WTC11 (cell line): Measurements from ENCODE around the gene GFPT2.

Experiments used
- ELF4 ChIP-seq: sonication (generic); formaldehyde crosslinking; IDR thresholded peaks from 2 replicates; pipeline ENCODE4 v1.8.1; 2022; ENCODE audit warnings: low read depth, mild to moderate bottlenecking, moderate library complexity, missing genetic modification reagents
- NR2C2 ChIP-seq: sonication (generic); formaldehyde crosslinking; IDR thresholded peaks from 2 replicates; pipeline ENCODE4 v1.8.0; 2022; ENCODE audit warnings: mild to moderate bottlenecking, missing genetic modification reagents
- RELA ChIP-seq: sonication (generic); formaldehyde crosslinking; IDR thresholded peaks from 2 replicates; pipeline ENCODE4 v1.8.1; 2022; ENCODE audit warnings: missing genetic modification reagents, mild to moderate bottlenecking, borderline replicate concordance
- SMAD3 ChIP-seq: sonication (generic); formaldehyde crosslinking; IDR thresholded peaks from 2 replicates; pipeline ENCODE4 v1.8.0; 2022; ENCODE audit warnings: missing genetic modification reagents, mild to moderate bottlenecking, borderline replicate concordance
- SP1 ChIP-seq: sonication (generic); formaldehyde crosslinking; conservative IDR thresholded peaks from 2 replicates; pipeline ENCODE4 v1.8.1; 2022; ENCODE audit warnings: missing genetic modification reagents
- ZNF232 ChIP-seq: sonication (generic); formaldehyde crosslinking; IDR thresholded peaks from 2 replicates; pipeline ENCODE4 v1.8.0; 2022; ENCODE audit warnings: mild to moderate bottlenecking, missing genetic modification reagents
- TF ChIP-seq, protein P1 (sequence below): fragments of 200-600 bp; IDR thresholded peaks from 2 replicates; pipeline ENCODE4 v1.8.0; 2022; ENCODE audit warnings: antibody characterized with exemption
- TF ChIP-seq, protein P2 (sequence below): sonication (generic); formaldehyde crosslinking; IDR thresholded peaks from 2 replicates; pipeline ENCODE4 v1.8.1; 2023; ENCODE audit warnings: mild to moderate bottlenecking, moderate library complexity, missing genetic modification reagents
- TF ChIP-seq, protein P3 (sequence below): sonication (generic); formaldehyde crosslinking; IDR thresholded peaks from 2 replicates; pipeline ENCODE4 v1.8.1; 2022; ENCODE audit warnings: missing genetic modification reagents, borderline replicate concordance
- TF ChIP-seq, protein P4 (sequence below): sonication (generic); formaldehyde crosslinking; IDR thresholded peaks from 2 replicates; pipeline ENCODE4 v1.8.1; 2023; ENCODE audit warnings: mild to moderate bottlenecking, missing genetic modification reagents, moderate library complexity
- TF ChIP-seq, protein P5 (sequence below): sonication (generic); formaldehyde crosslinking; IDR thresholded peaks from 2 replicates; pipeline ENCODE4 v1.8.0; 2022; ENCODE audit warnings: mild to moderate bottlenecking, missing genetic modification reagents

DNA sequence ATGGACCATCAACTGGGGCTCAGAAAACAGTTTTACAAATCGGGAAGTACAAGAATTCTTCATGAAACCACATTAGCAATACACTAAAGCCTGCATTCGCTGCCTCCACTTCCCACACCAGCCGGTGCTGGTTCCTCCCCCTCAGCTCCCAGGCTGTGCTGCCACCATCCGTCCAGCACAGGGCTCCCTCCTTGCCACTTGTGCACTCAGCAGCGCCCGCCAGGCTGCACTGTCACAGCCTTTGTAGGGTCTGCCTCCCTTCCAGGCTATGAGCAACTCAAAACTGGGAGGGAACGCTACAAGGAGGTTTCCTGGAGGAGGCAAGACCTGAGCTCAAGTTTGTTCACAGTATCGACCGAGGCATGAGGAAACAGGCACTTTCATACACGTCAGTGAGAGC lies 69.0 kb downstream of the GFPT2 start:
- TF ChIP-seq ELF4 (no peak), RELA (CRISPR knock-in tag) (no peak), ZNF232 (CRISPR knock-in tag) (no peak), NR2C2 (CRISPR knock-in tag) (no peak), SP1 (CRISPR knock-in tag) (no peak), SMAD3 (CRISPR knock-in tag) (no peak)
- TF ChIP-seq, protein P1, sequence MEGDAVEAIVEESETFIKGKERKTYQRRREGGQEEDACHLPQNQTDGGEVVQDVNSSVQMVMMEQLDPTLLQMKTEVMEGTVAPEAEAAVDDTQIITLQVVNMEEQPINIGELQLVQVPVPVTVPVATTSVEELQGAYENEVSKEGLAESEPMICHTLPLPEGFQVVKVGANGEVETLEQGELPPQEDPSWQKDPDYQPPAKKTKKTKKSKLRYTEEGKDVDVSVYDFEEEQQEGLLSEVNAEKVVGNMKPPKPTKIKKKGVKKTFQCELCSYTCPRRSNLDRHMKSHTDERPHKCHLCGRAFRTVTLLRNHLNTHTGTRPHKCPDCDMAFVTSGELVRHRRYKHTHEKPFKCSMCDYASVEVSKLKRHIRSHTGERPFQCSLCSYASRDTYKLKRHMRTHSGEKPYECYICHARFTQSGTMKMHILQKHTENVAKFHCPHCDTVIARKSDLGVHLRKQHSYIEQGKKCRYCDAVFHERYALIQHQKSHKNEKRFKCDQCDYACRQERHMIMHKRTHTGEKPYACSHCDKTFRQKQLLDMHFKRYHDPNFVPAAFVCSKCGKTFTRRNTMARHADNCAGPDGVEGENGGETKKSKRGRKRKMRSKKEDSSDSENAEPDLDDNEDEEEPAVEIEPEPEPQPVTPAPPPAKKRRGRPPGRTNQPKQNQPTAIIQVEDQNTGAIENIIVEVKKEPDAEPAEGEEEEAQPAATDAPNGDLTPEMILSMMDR = no peak
- TF ChIP-seq, protein P2, sequence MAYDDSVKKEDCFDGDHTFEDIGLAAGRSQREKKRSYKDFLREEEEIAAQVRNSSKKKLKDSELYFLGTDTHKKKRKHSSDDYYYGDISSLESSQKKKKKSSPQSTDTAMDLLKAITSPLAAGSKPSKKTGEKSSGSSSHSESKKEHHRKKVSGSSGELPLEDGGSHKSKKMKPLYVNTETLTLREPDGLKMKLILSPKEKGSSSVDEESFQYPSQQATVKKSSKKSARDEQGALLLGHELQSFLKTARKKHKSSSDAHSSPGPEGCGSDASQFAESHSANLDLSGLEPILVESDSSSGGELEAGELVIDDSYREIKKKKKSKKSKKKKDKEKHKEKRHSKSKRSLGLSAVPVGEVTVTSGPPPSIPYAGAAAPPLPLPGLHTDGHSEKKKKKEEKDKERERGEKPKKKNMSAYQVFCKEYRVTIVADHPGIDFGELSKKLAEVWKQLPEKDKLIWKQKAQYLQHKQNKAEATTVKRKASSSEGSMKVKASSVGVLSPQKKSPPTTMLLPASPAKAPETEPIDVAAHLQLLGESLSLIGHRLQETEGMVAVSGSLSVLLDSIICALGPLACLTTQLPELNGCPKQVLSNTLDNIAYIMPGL = no peak
- TF ChIP-seq, protein P3, sequence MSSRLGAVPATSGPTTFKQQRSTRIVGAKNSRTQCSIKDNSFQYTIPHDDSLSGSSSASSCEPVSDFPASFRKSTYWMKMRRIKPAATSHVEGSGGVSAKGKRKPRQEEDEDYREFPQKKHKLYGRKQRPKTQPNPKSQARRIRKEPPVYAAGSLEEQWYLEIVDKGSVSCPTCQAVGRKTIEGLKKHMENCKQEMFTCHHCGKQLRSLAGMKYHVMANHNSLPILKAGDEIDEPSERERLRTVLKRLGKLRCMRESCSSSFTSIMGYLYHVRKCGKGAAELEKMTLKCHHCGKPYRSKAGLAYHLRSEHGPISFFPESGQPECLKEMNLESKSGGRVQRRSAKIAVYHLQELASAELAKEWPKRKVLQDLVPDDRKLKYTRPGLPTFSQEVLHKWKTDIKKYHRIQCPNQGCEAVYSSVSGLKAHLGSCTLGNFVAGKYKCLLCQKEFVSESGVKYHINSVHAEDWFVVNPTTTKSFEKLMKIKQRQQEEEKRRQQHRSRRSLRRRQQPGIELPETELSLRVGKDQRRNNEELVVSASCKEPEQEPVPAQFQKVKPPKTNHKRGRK (CRISPR knock-in tag) = no peak
- TF ChIP-seq, protein P4, sequence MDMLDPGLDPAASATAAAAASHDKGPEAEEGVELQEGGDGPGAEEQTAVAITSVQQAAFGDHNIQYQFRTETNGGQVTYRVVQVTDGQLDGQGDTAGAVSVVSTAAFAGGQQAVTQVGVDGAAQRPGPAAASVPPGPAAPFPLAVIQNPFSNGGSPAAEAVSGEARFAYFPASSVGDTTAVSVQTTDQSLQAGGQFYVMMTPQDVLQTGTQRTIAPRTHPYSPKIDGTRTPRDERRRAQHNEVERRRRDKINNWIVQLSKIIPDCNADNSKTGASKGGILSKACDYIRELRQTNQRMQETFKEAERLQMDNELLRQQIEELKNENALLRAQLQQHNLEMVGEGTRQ (CRISPR knock-in tag) = no peak
- TF ChIP-seq, protein P5, sequence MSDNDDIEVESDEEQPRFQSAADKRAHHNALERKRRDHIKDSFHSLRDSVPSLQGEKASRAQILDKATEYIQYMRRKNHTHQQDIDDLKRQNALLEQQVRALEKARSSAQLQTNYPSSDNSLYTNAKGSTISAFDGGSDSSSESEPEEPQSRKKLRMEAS = no peak
